H1 (cell line): ENCODE measurements around the gene CD300H. TPM values are rescaled to one million over a fixed set of nuclear protein-coding genes. Genes with fewer than 3 reads are reported as not detected.

Experiments used
- CHD1 ChIP-seq: IDR thresholded peaks from 2 replicates; pipeline ENCODE4 v1.6.1; 2012; ENCODE audit warnings: low read depth, low read length, improper control_type of control experiment
- E2F6 ChIP-seq: IDR thresholded peaks from 2 replicates; pipeline ENCODE4 v1.6.1; 2012; ENCODE audit warnings: inconsistent platforms
- FOSL1 ChIP-seq: IDR thresholded peaks from 2 replicates; pipeline ENCODE4 v1.6.1; 2011; ENCODE audit warnings: mild to moderate bottlenecking, low read depth, low read length, moderate library complexity; ENCODE audit not compliant: insufficient read depth
- NANOG ChIP-seq: IDR thresholded peaks from 2 replicates; pipeline ENCODE4 v1.6.1; 2011; ENCODE audit warnings: low read length, low read depth, mild to moderate bottlenecking, inconsistent platforms; ENCODE audit not compliant: insufficient read depth, poor library complexity, severe bottlenecking
- SP1 ChIP-seq: IDR thresholded peaks from 2 replicates; pipeline ENCODE4 v1.6.1; 2011; ENCODE audit warnings: low read depth, low read length
- TBP ChIP-seq: IDR thresholded peaks from 2 replicates; pipeline ENCODE4 v1.6.1; 2011; ENCODE audit warnings: low read depth, low read length, improper control_type of control experiment
- polyA plus RNA-seq, 7 experiments: library from polyadenylated mRNA; depleted of rRNA in 3 of 7; stranded (reverse) in 5 of 7; unstranded in 2 of 7; fragments of >200 nt in 5 of 7; fragments of 200-250 nt in 2 of 7; gene quantifications; 1 replicate in 5 of 7; 2 replicates in 1 of 7; 4 replicates in 1 of 7; pipeline versions ENCODE4 v1.2.1 to v1.2.3, GENCODE V29; 2011 to 2013; ENCODE audit warnings: missing spikeins in 2 of 7, mixed read lengths in 2 of 7
- total RNA-seq: library from RNA; stranded (reverse); fragmentation: NEBNext Ultra II Directional; extraction: Animal tissue kit (Norgen Biotek cat#: 25700); gene quantifications from 2 replicates; pipeline ENCODE4 v1.2.1, GENCODE V29; 2021

CD300H gene
- total and polyA plus RNA-seq, 2 of the 8 experiments (the other 6 are each of a cell fraction or from before 2014, with no cell fraction given) = not detected

DNA sequence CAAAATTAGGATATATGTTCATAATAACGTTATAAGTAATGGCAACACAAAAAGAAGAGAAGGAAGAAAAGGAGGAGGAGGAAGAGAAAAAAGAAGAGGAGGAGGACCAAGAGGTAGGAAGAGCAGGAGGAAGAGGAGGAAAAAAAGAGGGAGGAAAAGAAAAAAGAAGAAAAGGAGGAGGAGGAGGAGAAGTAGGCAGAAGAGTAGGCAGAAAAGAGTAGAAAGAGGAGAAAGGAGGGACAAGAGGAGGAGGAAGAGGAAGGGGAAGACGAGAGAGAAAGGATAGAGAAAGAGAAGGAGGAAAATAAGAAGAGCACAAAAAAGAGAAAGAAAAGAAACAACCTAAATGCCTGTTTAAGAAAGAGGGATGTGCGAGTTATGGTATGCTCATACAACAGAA, 30.4 kb downstream of the CD300H start (continued):
- TF ChIP-seq E2F6 (no peak), NANOG (no peak), TBP (no peak), CHD1 (no peak), SP1 (no peak), FOSL1 (no peak)
